SHP77 (cell line): ENCODE data around the gene IL12A.

Experiments
- DNase-seq, 2 experiments: peaks; one replicate each; lab custom pipeline; 2025; lab: John Stamatoyannopoulos, UW

The IL12A gene

GRCh38 chr3:159989973-159990846 is 1.6 kb downstream of the IL12A start:
- no peak for DNase-seq

DNA sequence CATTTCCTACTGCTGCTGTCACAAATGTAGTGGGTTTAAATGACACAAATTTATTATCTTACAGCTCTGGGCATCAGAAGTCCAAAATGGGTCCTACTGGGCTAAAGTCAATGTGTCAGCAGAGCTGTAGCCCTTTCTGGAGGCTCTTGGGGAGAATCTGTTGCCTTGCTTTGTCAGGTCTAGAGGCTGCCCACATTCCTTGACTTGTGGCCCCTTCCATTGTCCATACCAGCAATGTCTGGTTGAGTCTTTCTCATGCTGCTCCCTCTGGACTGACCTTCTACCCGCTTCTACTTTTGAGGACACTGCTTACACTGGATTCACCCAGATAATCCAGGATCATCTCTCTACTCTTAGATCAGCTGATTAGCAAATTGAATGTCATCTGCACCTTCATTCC is 3.0 kb downstream of the IL12A start:
- DNase-seq: no peak

DNA sequence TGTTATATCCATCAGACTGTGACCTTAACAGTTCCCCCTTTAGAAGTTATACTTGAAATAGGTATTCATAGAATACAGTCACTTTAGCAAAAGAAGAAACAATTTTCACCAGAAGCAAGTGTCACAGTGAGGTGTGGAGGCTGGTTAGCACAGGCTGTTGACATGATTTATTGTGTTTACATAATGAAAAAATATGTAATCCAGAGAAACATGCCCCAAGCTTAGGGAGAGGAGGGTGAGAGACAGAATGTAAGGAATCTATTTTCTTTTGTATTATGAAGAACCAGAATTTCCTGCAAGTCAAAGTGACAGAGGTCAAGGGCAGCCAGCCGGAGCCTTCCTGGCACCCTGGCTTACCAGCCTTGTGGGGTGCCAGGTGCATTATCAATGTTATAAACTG is 4.0 kb downstream of the IL12A start:
- DNase-seq: no peak

- no peak for DNase-seq
These were observed 5.5 kb downstream of the IL12A start for GRCh38 chr3:159994182-159994581.

- no peak for DNase-seq
These were observed 6.5 kb downstream of the IL12A start for GRCh38 chr3:159995091-159995490.

DNA sequence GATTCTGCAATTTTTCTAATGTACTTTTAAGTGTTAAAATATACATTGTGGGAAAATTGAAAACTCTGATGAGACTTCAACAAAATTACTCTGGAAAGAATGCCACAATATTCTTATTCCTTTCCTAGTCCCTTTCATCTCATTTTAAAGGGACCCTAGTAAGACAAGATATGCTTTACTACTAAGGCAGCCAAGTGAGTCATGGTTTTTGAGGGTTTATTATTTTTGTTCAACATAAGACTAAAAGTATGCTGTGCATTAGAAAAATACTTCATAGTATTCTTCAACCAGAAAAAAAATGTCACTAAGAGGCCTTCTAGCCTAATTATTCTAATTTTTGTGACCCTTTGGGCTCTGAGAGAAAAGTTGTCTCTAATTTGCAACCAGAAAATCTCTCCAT is 7.4 kb downstream of the IL12A start:
- no peak for DNase-seq

- no peak for DNase-seq
These were observed 8.3 kb downstream of the IL12A start for GRCh38 chr3:159996959-159997358.

DNA sequence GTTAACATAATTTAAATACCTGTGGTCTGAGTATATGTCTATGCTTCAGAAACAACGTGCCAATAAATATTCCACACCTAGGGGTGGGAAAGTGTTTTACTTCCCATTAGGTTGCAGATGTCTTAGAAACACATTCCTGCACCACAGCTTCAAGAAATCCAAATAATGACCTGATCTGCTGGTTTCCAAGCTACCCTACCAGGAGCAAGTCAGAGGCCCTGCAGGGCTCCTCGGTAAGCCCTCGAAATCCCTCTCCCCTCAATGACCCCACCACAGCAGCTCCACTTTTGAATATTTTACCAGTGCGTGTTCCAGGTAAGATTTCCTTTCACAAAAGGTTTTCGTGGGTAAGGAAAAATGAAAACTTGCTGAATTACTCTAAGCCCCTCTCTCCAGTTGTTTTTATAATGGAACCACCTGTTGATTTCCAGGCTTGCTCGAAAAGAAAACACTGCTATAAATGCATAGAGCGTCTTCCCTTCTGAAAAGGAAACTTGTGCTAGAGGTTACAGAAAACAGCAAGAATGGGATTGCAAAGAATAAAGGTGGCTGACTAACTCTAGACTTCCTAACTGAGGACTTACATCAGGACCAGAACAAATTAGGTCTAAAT is 12.6 kb downstream of the IL12A start:
- no peak for DNase-seq

DNA sequence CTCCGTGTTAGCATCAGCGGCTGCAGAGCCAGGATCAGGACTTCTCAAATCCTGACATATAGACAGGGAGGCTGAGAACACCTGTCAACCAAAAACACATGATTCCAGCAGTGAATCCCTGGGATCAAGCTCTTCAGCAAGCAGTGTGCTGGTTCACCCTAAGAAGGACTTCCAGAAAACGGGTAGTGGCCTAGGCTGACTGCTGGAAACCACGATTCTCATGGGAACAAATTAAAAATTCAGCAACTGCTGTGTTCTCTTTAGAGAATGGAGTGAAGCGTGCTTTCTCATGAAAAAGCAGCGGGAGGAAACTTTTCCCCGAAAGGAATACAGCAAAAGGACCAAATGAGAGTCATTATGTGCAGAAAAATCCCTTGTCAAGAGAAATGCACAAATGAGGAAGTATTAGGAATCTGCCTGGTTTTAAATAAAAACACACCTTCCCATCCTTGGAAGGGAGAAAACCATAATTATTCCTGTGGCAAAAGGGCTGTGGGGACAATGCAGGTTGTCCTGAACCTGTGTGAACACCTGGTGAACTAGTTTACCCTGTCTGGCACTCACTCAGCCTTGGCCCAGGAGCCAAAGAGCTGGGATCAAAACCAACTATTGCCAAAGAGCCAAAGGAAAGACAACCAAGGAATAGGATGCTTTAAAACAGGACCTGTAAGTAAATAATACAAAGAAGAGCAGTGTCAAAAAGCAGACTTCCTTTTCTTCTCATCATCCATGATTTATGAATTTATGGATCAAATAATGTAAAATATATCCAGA is 13.4 kb downstream of the IL12A start:
- DNase-seq: no peak

DNA sequence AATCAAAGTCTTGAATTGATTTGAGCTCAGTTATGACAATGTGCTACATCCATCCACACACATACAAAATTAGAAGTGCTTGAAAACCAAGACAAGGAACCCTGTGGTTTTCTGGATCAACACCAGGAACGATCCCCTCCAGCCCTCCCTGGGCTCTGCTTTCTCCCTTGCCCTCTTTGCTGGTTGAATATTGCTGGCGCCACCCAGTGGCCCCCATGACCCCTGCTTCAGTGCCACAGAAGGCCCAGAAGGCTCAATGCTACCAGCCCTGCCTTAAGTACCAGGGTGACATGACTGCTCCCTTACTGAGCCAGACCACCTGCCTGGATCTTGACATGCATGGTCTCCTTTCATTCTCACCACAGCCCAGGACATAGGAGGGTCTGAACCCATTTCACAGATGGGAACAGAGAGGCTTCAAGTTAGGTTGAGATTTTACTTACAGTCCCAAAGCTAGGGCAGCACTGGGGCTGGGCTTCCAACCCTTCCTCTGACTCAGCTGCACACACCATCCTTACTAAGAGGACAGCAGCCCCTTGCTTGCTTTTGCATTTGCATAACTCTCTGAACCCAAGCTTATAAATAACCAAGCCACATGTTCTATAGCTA is 15.0 kb downstream of the IL12A start:
- peak; percentile 22 to 75 for DNase-seq

GRCh38 chr3:160005004-160005403 is 16.4 kb downstream of the IL12A start:
- DNase-seq: no peak

DNA sequence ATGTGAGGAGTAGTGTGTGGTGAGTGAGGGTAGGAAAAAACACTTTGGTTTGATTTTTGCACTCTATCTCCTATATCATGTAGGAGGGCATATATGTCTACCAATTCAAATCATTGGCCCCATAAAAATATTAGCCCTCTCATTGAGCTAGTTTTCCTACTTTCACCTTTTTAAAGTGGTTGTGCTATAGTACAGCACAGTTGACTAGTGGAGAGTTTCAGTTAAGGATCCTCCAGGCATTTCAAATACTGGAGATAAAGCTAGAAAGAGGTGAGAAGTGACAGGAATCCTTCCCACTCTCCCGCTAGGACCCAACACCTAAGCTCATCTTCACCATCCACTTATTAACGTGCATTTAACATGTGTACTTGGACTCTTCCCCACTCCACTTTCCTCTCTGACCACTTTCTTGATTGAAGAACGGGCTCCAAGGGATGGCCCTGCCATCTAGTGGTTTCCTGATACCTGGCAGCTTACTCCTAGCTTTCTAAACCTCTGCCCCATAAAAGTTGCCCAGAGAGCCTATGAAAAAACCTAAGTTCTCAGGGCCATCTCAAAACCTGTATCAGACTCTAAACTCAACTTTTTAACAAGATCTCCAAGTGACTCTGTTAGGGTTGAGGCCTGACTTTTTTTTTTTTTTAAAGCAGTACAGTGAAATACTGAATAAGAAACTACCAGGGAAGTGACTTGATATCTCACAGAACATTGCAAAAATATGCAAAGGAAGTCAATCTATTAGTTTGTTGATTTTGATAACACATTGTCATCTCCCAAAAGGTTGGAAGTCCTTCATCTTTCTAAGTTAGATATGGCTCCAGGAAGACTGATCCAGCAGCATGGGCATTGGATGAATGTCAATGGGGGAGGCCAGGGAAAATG is 17.9 kb downstream of the IL12A start:
- DNase-seq: peak; percentile 48 to 61

- no peak for DNase-seq
These were observed 20.3 kb downstream of the IL12A start for GRCh38 chr3:160008961-160009360.

GRCh38 chr3:160009525-160009924 is 20.9 kb downstream of the IL12A start:
- DNase-seq: no peak

DNA sequence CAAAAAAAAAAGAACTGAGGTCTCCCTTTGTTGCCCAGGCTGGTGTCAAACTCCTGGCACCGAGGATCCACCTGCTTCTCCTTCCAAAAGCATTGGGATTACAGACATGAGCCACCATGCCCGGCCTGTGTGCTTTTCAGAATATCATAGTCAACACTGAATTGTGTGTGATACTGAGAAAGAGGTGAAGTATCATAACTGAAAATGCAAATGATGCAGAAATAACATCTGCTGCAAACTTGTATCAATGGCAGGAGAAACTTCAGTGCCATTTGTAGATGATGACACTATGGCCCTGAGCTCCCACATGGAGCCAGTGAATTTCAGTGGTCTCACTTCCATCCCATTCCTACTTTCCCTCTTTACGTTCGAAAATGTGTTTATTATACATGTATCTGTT is 21.9 kb downstream of the IL12A start:
- DNase-seq: no peak

DNA sequence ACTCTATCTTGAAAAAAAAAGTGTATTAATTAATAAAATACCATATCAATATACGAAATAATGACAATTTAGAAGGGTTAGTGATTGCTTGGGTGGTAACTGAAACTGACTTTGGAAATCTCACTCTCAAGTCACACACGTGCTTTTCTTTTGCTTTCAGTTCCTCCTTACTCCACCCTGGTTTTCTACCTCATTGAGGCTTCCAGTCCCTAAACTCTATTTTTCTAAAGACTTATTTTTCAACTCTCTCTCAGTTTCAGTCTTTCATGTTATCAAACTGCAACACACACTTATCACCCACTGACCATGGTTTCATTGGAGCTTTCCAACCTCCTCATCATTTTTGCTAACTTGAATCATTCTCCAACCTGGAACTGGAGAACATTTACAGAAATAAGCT is 23.5 kb downstream of the IL12A start:
- no peak for DNase-seq

DNA sequence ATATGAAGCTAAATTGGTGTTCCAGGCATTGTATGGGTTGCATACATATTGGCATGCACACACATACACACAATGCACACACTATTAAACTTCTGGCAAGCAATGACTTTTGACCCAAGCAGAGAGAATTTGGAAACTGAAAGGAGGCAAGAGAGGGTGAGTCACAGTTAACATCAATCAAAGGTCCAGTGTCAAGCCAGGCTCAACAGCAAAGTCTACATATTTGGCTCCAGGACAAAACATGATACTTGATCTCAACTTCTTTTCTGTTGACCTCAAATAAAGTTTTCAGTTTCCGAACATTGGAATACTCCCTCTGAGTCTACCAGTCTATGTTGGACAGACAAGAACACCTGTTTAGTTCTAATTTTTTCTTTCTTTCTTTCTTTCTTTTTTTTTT is 28.3 kb downstream of the IL12A start:
- no peak for DNase-seq

DNA sequence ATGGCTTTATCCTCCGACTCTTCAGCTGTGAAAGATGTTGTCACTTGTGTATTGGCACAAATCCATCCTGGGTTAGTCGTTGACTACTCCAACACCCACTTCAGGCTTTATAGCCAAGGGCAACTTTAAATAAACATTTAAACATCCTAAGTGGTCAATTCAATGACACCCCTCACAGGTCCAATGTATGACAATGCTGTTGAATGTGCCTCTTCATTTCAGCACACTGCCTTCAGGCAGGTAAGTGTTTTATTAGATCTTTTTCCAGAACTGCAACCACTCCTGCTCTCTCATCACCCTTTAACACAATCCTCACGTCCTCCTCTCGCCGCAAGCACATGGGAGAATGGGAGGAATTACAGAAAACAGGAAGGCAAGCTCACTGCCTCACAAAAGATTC is 30.3 kb downstream of the IL12A start:
- DNase-seq: peak; percentile 51 to 59

DNA sequence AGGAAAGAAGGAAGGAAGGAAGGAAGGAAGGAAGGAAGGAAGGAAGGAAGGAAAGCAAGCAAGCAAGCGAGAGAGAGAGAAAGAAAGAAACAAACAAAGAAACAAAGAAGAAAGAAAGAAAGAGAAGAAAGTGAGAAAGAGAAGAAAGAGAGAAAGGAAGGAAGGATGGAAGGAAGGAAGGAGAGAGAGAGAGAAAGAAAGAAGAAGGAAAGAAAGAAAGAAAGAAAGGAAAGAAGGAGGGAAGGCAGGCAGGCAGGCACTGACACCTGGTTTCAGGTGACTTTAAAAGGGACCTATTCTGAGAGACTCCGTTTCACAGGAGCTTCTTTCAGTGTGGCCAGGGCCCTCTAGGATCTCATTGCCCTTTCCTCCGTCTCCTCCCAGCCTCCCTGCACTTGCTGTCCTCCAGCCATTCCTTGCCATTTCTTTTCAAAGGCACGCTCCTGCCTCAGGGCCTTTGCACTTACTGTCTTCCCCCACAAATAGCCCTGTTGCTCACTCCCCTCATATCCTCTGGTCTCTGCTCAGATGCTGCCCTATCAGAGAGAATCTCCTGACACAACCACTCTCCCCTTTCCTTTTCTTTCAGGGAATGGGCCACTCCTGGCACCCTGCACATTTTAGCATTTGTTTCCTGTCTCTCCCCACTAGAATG is 31.5 kb downstream of the IL12A start:
- no peak for DNase-seq

DNA sequence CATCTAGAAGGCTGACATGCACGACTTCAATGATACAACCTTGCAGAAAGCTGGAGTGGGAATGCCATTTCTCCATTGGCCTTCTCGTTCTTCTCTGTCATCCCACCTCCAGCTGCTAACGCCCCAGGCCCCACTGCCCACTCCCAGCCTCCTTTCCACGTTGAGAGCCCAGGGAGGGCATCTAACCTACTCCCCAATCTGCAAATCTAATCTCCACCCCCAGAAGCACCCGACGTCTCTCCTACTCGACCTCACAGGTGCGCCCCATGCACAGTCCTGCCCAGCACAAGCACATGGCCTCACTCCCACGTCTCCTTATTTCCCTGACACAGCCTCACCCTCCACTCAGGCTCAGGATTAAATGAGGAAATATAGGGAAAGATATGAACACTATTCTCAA is 33.4 kb downstream of the IL12A start:
- no peak for DNase-seq

DNA sequence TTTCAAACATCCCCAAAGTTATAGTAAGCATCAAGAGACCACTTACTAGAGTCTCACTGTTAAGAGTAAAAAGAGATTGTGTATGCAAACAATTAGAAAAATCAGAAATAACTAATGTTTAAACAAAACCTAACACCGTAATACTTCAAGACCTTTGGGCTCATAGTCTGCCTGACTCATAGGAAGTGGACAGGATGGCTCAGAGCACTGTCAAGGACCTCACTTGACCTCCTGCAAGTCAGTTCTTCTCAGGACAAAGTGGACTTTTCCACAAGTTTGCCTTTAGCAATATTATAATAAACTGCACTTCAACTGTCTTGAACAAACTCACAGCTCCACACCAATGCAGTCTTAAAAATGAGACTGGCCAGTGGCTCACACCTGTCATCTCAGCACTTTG is 34.8 kb downstream of the IL12A start:
- no peak for DNase-seq
